Measurements from ENCODE around the gene ANKRD11. TPM values are rescaled to one million over a fixed set of nuclear protein-coding genes. Genes with fewer than 3 reads are reported as not detected.
A peak's percentile ranks its signal among the peaks of the same experiment; 100 is the strongest.
"Not testable (repeated sequence)": the region's sequence is repeated elsewhere in the genome, so short reads cannot be mapped to it uniquely, and the experiment has no call there.

ANKRD11 gene
- polyA plus RNA-seq, 1 donor = 105 TPM

- DNase-seq = no peak
These were observed 83.0 kb downstream of the ANKRD11 start for GRCh38 chr16:89407282-89407924.

GRCh38 chr16:89406277-89406888 is 84.0 kb downstream of the ANKRD11 start:
- DNase-seq = no peak

- no peak for DNase-seq
These were observed 85.8 kb downstream of the ANKRD11 start for GRCh38 chr16:89404561-89404960.

- no peak for DNase-seq
These were observed 87.4 kb downstream of the ANKRD11 start for GRCh38 chr16:89402962-89403361.

- no peak for DNase-seq
These were observed 88.5 kb downstream of the ANKRD11 start for GRCh38 chr16:89401641-89402445.

- DNase-seq = no peak
These were observed 89.2 kb downstream of the ANKRD11 start for GRCh38 chr16:89401205-89401604.

GRCh38 chr16:89400740-89401139 is 89.6 kb downstream of the ANKRD11 start:
- DNase-seq = no peak

- DNase-seq = no peak
These were observed 91.4 kb downstream of the ANKRD11 start for GRCh38 chr16:89398924-89399323.

GRCh38 chr16:89397331-89397861 is 93.0 kb downstream of the ANKRD11 start:
- no peak for DNase-seq

GRCh38 chr16:89396156-89396555 is 94.2 kb downstream of the ANKRD11 start:
- DNase-seq = no peak

- DNase-seq = peak; percentile 80
These were observed 94.9 kb downstream of the ANKRD11 start for GRCh38 chr16:89395150-89396142.

- no peak for DNase-seq
These were observed 96.5 kb downstream of the ANKRD11 start for GRCh38 chr16:89393738-89394406.

- no peak for DNase-seq
These were observed 97.3 kb downstream of the ANKRD11 start for GRCh38 chr16:89392881-89393737.

GRCh38 chr16:89390224-89390583 is 100.2 kb downstream of the ANKRD11 start:
- DNase-seq = not testable (repeated sequence)

- DNase-seq = not testable (repeated sequence)
These were observed 100.7 kb downstream of the ANKRD11 start for GRCh38 chr16:89389504-89390223.

- no peak for DNase-seq
These were observed 101.8 kb downstream of the ANKRD11 start for GRCh38 chr16:89388536-89388935.

GRCh38 chr16:89386306-89387185 is 103.8 kb downstream of the ANKRD11 start:
- no peak for DNase-seq

GRCh38 chr16:89385712-89386111 is 104.6 kb downstream of the ANKRD11 start:
- no peak for DNase-seq
